Testis (tissue), 3 donors: Measurements from ENCODE around the gene TMEM117. TPM values are rescaled to one million over a fixed set of nuclear protein-coding genes. Genes with fewer than 3 reads are reported as not detected.

Experiments used
- DNase-seq: peaks from one replicate; pipeline ENCODE4 v3.0.0-alpha.2; 2019
- H3K27ac ChIP-seq, 2 donors: fragments of 200-600 bp; sonication (generic); one replicate each; pipeline ENCODE4 v1.5.1; 2019
- H3K27me3 ChIP-seq: fragments of 200-600 bp; sonication (generic); one replicate; pipeline ENCODE4 v1.5.1; 2019
- H3K36me3 ChIP-seq: fragments of 200-600 bp; sonication (generic); one replicate; pipeline ENCODE4 v1.5.1; 2017; ENCODE audit warnings: low read depth; ENCODE audit errors: missing control alignments
- H3K4me1 ChIP-seq: fragments of 200-600 bp; sonication (generic); one replicate; pipeline ENCODE4 v1.5.1; 2019
- H3K4me3 ChIP-seq, 2 donors: fragments of 200-600 bp; sonication (generic); one replicate each; pipeline ENCODE4 v1.5.1; 2017 to 2019
- H3K9me3 ChIP-seq: fragments of 200-600 bp; sonication (generic); one replicate; pipeline ENCODE4 v1.5.1; 2017
- CTCF ChIP-seq, 3 experiments: fragments of 450-650 bp in 2 of 3; fragments of 200-600 bp in 1 of 3; sonication (generic) in 1 of 3; IDR thresholded peaks; one replicate each; pipeline ENCODE4 v1.5.1; 2016 to 2019; ENCODE audit warnings: antibody characterized with exemption in 3 of 3, mild to moderate bottlenecking in 2 of 3, moderate library complexity in 1 of 3
- POLR2A ChIP-seq: fragments of 450-650 bp; IDR thresholded peaks from one replicate; pipeline ENCODE4 v1.6.1; 2017; ENCODE audit warnings: antibody characterized with exemption, mild to moderate bottlenecking, moderate library complexity
- WGBS, 2 donors: methylation state at CpG; one replicate each; pipeline ENCODE4 v1.1.5; 2018; 5-methylcytosine and 5-hydroxymethylcytosine counted together
- intact Hi-C: fragments of 100-400 bp; cut with DNase I; formaldehyde crosslinking; loops from one replicate; pipeline ENCODE4 v1.15.1; 2023; ENCODE audit warnings: low total_unique reads
- polyA plus RNA-seq: library from polyadenylated mRNA; stranded (reverse); fragments of 350-450 nt; fragmentation: Illumina TruSeq; extraction: RNeasy Lipid Tissue Mini Kit (QIAGEN cat#74804); gene quantifications from one replicate; pipeline ENCODE4 v1.2.3, GENCODE V29; 2014; ENCODE audit warnings: low read depth, low replicate concordance; ENCODE audit not compliant: insufficient read depth
- total RNA-seq, 2 donors: library from RNA; depleted of rRNA; stranded (reverse); fragments of >200 nt; gene quantifications; one replicate each; pipeline ENCODE4 v1.2.3, GENCODE V29; 2016

TMEM117 gene
- total and polyA plus RNA-seq, 3 donors from 2014 or later = 6.1 to 17.7 (median 14.8) TPM

GRCh38 chr12:43797561-43798217 is 38.2 kb upstream of the TMEM117 start:
- Histone ChIP-seq H3K9me3 (no peaks in the 10 kb centered on the region), H3K27ac (no peak overlapping the region), H3K36me3 (no peaks in the 10 kb centered on the region), H3K4me1 (no peaks in the 10 kb centered on the region), H3K4me3 (no peak overlapping the region), H3K27me3 (no peaks in the 10 kb centered on the region)
- TF ChIP-seq POLR2A = no peak
- no peak for TF ChIP-seq CTCF (IDR thresholded peaks at IDR 0.05)
- 73 to 92% methylated on average over 4 of the region's 4 CpGs for WGBS, 2 donors
- intact Hi-C loops = no loop called here
- DNase-seq = no peak

- 3% methylated on average over 20 of the region's 20 CpGs for WGBS, 2 donors
- peaks cover 9% of the 10 kb centered on the region for H3K4me1 ChIP-seq
- intact Hi-C loops = no loop called here
- no peaks in the 10 kb centered on the region for H3K9me3 ChIP-seq
- H3K36me3 ChIP-seq = no peaks in the 10 kb centered on the region
- no peak for DNase-seq
- H3K27ac ChIP-seq = peak overlapping the region; percentile 97 to 98
- H3K4me3 ChIP-seq = peak overlapping the region; percentile 90 to 97
- no peak for TF ChIP-seq POLR2A
- no peak for TF ChIP-seq CTCF (IDR thresholded peaks at IDR 0.05)
- H3K27me3 ChIP-seq = no peaks in the 10 kb centered on the region
Observed at GRCh38 chr12:43805149-43805859, 30.6 kb upstream of the TMEM117 start.

- Histone ChIP-seq H3K27me3 (no peaks in the 10 kb centered on the region), H3K36me3 (no peaks in the 10 kb centered on the region), H3K4me3 (peak within 1 kb of the TSS; percentile 90 to 97), H3K27ac (peak within 1 kb of the TSS; percentile 97 to 98), H3K9me3 (no peaks in the 10 kb centered on the region), H3K4me1 (peaks cover 9% of the 10 kb centered on the region)
- 0% methylated on average over 19 to 69 of the region's 89 CpGs for WGBS, 2 donors
- intact Hi-C loops = no loop called here
- peak; percentile 88 for DNase-seq
- TF ChIP-seq POLR2A = no peak
- TF ChIP-seq CTCF (IDR thresholded peaks at IDR 0.05) = peak in 2 of 3 experiments; percentile 7 to 23
Observed at GRCh38 chr12:43805860-43806736, 29.8 kb upstream of the TMEM117 start, which contains the start of gene TWF1. Gene TWF1 (minus strand): TSS chr12:43806317. CDS start chr12:43806245, 72 bp downstream.

GRCh38 chr12:43806737-43807072 is 29.2 kb upstream of the TMEM117 start:
- 0% methylated on average over 3 of the region's 3 CpGs for WGBS, 2 donors
- Histone ChIP-seq H3K4me3 (peak overlapping the region; percentile 90 to 97), H3K36me3 (no peaks in the 10 kb centered on the region), H3K9me3 (no peaks in the 10 kb centered on the region), H3K27ac (peak overlapping the region; percentile 97 to 98), H3K4me1 (peaks cover 9% of the 10 kb centered on the region), H3K27me3 (no peaks in the 10 kb centered on the region)
- TF ChIP-seq POLR2A (no peak), CTCF (IDR thresholded peaks at IDR 0.05) (no peak)
- no peak for DNase-seq
- intact Hi-C loops = no loop called here
